Measurements from ENCODE around the gene EGF.
"Not testable (repeated sequence)": the region's sequence is repeated elsewhere in the genome, so short reads cannot be mapped to it uniquely, and the experiment has no call there.

Gene EGF

DNA sequence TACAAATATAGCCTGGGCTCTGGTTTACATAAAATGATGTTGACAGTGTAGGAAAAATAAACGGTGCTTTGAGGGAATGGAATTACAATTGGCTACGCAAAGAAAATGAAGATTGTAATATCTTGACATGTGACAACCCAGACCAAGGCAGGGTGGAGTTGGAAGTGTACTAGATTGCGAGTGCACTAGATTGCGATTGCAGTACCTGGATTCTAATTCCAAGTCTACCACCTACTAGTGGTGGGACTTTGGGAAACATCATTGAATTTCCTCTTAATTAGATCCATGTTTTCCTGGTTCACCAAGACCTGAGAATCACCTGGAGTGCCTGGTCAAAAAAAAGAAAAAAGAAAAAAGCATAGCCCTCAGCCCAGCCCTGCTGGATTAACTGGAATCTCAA lies 18.6 kb downstream of the EGF start:
- Histone ChIP-seq H3K4me3 (ENCODE audit: low read length in 2 of 2) (no peak overlapping the region), H3K27me3 (ENCODE audit: control insufficient read depth in 3 of 3, insufficient read depth in 3 of 3, low read depth in 1 of 3, low read length in 3 of 3) (no peaks in the 10 kb centered on the region)

DNA sequence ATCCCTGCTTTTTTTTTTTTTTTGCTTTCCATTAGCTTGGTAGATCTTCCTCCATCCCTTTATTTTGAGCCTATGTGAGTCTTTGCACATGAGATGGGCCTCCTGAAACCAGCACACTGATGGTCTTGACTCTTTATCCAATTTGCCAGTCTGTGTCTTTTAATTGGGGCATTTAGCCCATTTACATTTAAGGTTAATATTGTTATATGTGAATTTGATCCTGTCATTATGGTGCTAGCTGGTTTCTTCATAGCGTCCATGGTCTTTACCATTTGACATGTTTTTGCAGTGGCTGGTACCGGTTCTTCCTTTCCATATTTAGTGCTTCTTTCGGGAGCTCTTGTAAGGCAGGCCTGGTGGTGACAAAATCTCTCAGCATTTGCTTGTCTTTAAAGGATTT lies 24.7 kb downstream of the EGF start:
- not testable (repeated sequence) for H3K4me2 ChIP-seq (ENCODE audit: insufficient read depth, low read length, poor library complexity, severe bottlenecking); H4K91ac ChIP-seq (ENCODE audit: low read depth, low read length, poor library complexity); H3K36me3 ChIP-seq (replicated peaks in 1 of 2; ENCODE audit: control insufficient read depth in 2 of 2, insufficient read depth in 2 of 2, low read length in 2 of 2); H2AK5ac ChIP-seq (ENCODE audit: low read depth, low read length); H3K9ac ChIP-seq (ENCODE audit: low read depth, low read length, poor library complexity); H3K9me3 ChIP-seq (replicated peaks in 1 of 2; ENCODE audit: control insufficient read depth in 2 of 2, insufficient read depth in 1 of 2, low read depth in 1 of 2, low read length in 2 of 2); H3K4me1 ChIP-seq (ENCODE audit: control insufficient read depth in 2 of 2, insufficient read depth in 1 of 2, low read depth in 1 of 2, low read length in 2 of 2); H3K4me3 ChIP-seq (ENCODE audit: low read length in 2 of 2); H3K27me3 ChIP-seq (ENCODE audit: control insufficient read depth in 3 of 3, insufficient read depth in 3 of 3, low read depth in 1 of 3, low read length in 3 of 3); H3K23ac ChIP-seq (ENCODE audit: low read depth, low read length, poor library complexity); H3K27ac ChIP-seq (replicated peaks; ENCODE audit: low read length); H2BK15ac ChIP-seq (ENCODE audit: low read length); H2BK5ac ChIP-seq (ENCODE audit: low read length); H3K4ac ChIP-seq (ENCODE audit: low read length); H3K14ac ChIP-seq (ENCODE audit: low read length); H2BK12ac ChIP-seq (ENCODE audit: low read length); H4K8ac ChIP-seq (ENCODE audit: low read depth, low read length); DNase-seq (ENCODE audit: low spot score); H3K18ac ChIP-seq (ENCODE audit: low read length); H2AFZ ChIP-seq (ENCODE audit: low read length); H3K79me1 ChIP-seq (ENCODE audit: low read depth, low read length); H2BK120ac ChIP-seq (ENCODE audit: low read depth, low read length)
- no CpG with 5 or more reads among the region's 3 CpGs for WGBS, 2 donors (ENCODE audit: extremely low coverage in 2 of 2, insufficient read length in 2 of 2, insufficient replicate concordance in 1 of 2)

More for the DNA sequence above, 18.6 kb downstream of the EGF start:
- Histone ChIP-seq H3K9me3 (replicated peaks in 1 of 2; ENCODE audit: control insufficient read depth in 2 of 2, insufficient read depth in 1 of 2, low read depth in 1 of 2, low read length in 2 of 2) (no peaks in the 10 kb centered on the region), H3K27ac (replicated peaks; ENCODE audit: low read length) (no peak overlapping the region), H2BK15ac (ENCODE audit: low read length) (no peak overlapping the region), H2BK5ac (ENCODE audit: low read length) (no peak overlapping the region), H3K14ac (ENCODE audit: low read length) (no peak overlapping the region), H4K91ac (ENCODE audit: low read depth, low read length, poor library complexity) (no peak overlapping the region), H2BK12ac (ENCODE audit: low read length) (no peak overlapping the region), H2BK120ac (ENCODE audit: low read depth, low read length) (no peak overlapping the region), H3K23ac (ENCODE audit: low read depth, low read length, poor library complexity) (no peak overlapping the region), H2AFZ (ENCODE audit: low read length) (no peak overlapping the region), H2AK5ac (ENCODE audit: low read depth, low read length) (no peak overlapping the region), H3K4ac (ENCODE audit: low read length) (no peak overlapping the region), H3K4me2 (ENCODE audit: insufficient read depth, low read length, poor library complexity, severe bottlenecking) (no peak overlapping the region), H4K8ac (ENCODE audit: low read depth, low read length) (no peak overlapping the region), H3K9ac (ENCODE audit: low read depth, low read length, poor library complexity) (no peak overlapping the region), H3K36me3 (replicated peaks in 1 of 2; ENCODE audit: control insufficient read depth in 2 of 2, insufficient read depth in 2 of 2, low read length in 2 of 2) (no peaks in the 10 kb centered on the region), H3K4me1 (ENCODE audit: control insufficient read depth in 2 of 2, insufficient read depth in 1 of 2, low read depth in 1 of 2, low read length in 2 of 2) (peaks cover 0 to 12% of the 10 kb centered on the region in 2 donors), H3K79me1 (ENCODE audit: low read depth, low read length) (no peaks in the 10 kb centered on the region), H3K18ac (ENCODE audit: low read length) (no peak overlapping the region)
- DNase-seq (ENCODE audit: low spot score), result no peak
- no CpG with 5 or more reads among the region's 4 CpGs for WGBS, 2 donors (ENCODE audit: extremely low coverage in 2 of 2, insufficient read length in 2 of 2, insufficient replicate concordance in 1 of 2)

DNA sequence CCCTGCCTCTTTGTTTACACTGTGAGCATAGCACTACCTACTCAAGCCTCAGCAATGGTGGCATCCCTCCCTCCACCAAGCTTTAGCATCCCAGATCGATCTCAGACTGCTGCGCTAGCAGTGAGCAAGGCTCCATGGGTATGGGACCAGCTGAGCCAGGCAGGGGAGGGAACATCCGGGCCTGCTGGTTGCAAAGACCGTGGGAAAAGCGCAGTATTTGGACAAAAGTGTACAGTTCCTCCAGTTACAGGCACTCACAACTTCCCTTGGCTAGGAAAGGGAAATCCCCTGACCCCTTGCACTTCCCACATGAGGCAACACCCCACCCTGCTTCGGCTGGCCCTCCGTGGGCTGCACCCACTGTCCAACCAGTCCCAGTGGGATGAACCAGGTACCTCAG lies 26.5 kb downstream of the EGF start:
- Histone ChIP-seq H4K91ac (ENCODE audit: low read depth, low read length, poor library complexity) (no peak overlapping the region), H3K9ac (ENCODE audit: low read depth, low read length, poor library complexity) (no peak overlapping the region), H2AFZ (ENCODE audit: low read length) (no peak overlapping the region), H3K79me1 (ENCODE audit: low read depth, low read length) (no peaks in the 10 kb centered on the region), H3K27ac (replicated peaks; ENCODE audit: low read length) (no peak overlapping the region), H2BK120ac (ENCODE audit: low read depth, low read length) (no peak overlapping the region), H3K4me2 (ENCODE audit: insufficient read depth, low read length, poor library complexity, severe bottlenecking) (no peak overlapping the region), H3K14ac (ENCODE audit: low read length) (no peak overlapping the region), H2AK5ac (ENCODE audit: low read depth, low read length) (peak overlapping the region; percentile 32), H3K4ac (ENCODE audit: low read length) (no peak overlapping the region), H4K8ac (ENCODE audit: low read depth, low read length) (no peak overlapping the region), H3K4me3 (ENCODE audit: low read length in 2 of 2) (no peak overlapping the region), H3K9me3 (replicated peaks in 1 of 2; ENCODE audit: control insufficient read depth in 2 of 2, insufficient read depth in 1 of 2, low read depth in 1 of 2, low read length in 2 of 2) (peaks cover 0 to 2% of the 10 kb centered on the region in 2 donors), H3K23ac (ENCODE audit: low read depth, low read length, poor library complexity) (no peak overlapping the region), H2BK5ac (ENCODE audit: low read length) (no peak overlapping the region), H3K27me3 (ENCODE audit: control insufficient read depth in 3 of 3, insufficient read depth in 3 of 3, low read depth in 1 of 3, low read length in 3 of 3) (no peaks in the 10 kb centered on the region), H3K18ac (ENCODE audit: low read length) (no peak overlapping the region), H2BK12ac (ENCODE audit: low read length) (no peak overlapping the region), H3K4me1 (ENCODE audit: control insufficient read depth in 2 of 2, insufficient read depth in 1 of 2, low read depth in 1 of 2, low read length in 2 of 2) (no peaks in the 10 kb centered on the region), H2BK15ac (ENCODE audit: low read length) (no peak overlapping the region), H3K36me3 (replicated peaks in 1 of 2; ENCODE audit: control insufficient read depth in 2 of 2, insufficient read depth in 2 of 2, low read length in 2 of 2) (no peaks in the 10 kb centered on the region)
- no peak for DNase-seq (ENCODE audit: low spot score)
- WGBS, 2 donors (ENCODE audit: extremely low coverage in 2 of 2, insufficient read length in 2 of 2, insufficient replicate concordance in 1 of 2), result no CpG with 5 or more reads among the region's 7 CpGs

DNA sequence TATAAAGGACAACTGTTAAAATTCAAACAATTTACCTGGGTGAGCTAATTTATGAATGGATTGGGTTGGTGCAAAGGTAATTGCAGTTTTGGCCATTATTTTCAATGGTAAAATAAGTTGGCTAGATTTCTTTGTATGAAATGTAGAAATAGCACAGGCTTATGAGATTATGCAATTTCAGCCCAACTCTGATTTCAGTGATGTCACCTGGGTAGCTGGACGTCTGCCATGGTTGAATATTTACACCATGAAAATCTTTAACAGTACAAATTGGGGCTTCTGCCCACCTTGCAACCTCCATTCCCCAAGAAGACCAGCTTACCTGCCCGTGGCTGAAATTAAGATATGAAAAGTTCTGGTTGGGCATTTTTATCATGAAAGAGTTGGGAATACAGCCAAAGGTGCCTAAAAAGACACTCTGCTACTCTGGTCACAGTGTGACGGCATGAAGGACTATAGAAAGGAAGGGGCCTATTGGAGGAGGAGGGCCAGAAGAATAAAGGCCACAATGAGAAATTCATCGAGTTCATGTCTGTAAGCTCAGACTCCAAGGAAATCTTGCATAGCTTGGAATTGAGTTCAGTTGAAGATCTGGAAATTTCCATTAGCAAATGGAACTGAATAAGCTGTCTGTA lies 29.7 kb downstream of the EGF start:
- Histone ChIP-seq H2BK120ac (ENCODE audit: low read depth, low read length) (no peak overlapping the region), H3K9ac (ENCODE audit: low read depth, low read length, poor library complexity) (no peak overlapping the region), H2BK12ac (ENCODE audit: low read length) (no peak overlapping the region), H3K23ac (ENCODE audit: low read depth, low read length, poor library complexity) (no peak overlapping the region), H2BK5ac (ENCODE audit: low read length) (no peak overlapping the region), H3K18ac (ENCODE audit: low read length) (no peak overlapping the region), H2AK5ac (ENCODE audit: low read depth, low read length) (no peak overlapping the region), H3K4ac (ENCODE audit: low read length) (no peak overlapping the region), H3K27me3 (ENCODE audit: control insufficient read depth in 3 of 3, insufficient read depth in 3 of 3, low read depth in 1 of 3, low read length in 3 of 3) (no peaks in the 10 kb centered on the region), H3K4me2 (ENCODE audit: insufficient read depth, low read length, poor library complexity, severe bottlenecking) (no peak overlapping the region), H3K4me3 (ENCODE audit: low read length in 2 of 2) (no peak overlapping the region), H4K8ac (ENCODE audit: low read depth, low read length) (no peak overlapping the region), H3K4me1 (ENCODE audit: control insufficient read depth in 2 of 2, insufficient read depth in 1 of 2, low read depth in 1 of 2, low read length in 2 of 2) (no peaks in the 10 kb centered on the region), H3K9me3 (replicated peaks in 1 of 2; ENCODE audit: control insufficient read depth in 2 of 2, insufficient read depth in 1 of 2, low read depth in 1 of 2, low read length in 2 of 2) (peaks cover 0 to 2% of the 10 kb centered on the region in 2 donors), H3K79me1 (ENCODE audit: low read depth, low read length) (no peaks in the 10 kb centered on the region), H2BK15ac (ENCODE audit: low read length) (no peak overlapping the region), H3K36me3 (replicated peaks in 1 of 2; ENCODE audit: control insufficient read depth in 2 of 2, insufficient read depth in 2 of 2, low read length in 2 of 2) (peaks cover 0 to 4% of the 10 kb centered on the region in 2 donors), H2AFZ (ENCODE audit: low read length) (no peak overlapping the region), H4K91ac (ENCODE audit: low read depth, low read length, poor library complexity) (no peak overlapping the region), H3K27ac (replicated peaks; ENCODE audit: low read length) (no peak overlapping the region), H3K14ac (ENCODE audit: low read length) (no peak overlapping the region)
- WGBS, 2 donors (ENCODE audit: extremely low coverage in 2 of 2, insufficient read length in 2 of 2, insufficient replicate concordance in 1 of 2), result no CpG with 5 or more reads among the region's 4 CpGs
- no peak for DNase-seq (ENCODE audit: low spot score)
